GM19467 (cell line): ENCODE data around the gene CHMP4B.

ENCODE experiments used
- ATAC-seq: cut with Tn5 transposase; IDR thresholded peaks from one replicate; pipeline ENCODE4 v1.9.1; 2021; ENCODE audit warnings: mild to moderate bottlenecking, moderate library complexity; ENCODE audit not compliant: unreplicated experiment

CHMP4B gene

DNA sequence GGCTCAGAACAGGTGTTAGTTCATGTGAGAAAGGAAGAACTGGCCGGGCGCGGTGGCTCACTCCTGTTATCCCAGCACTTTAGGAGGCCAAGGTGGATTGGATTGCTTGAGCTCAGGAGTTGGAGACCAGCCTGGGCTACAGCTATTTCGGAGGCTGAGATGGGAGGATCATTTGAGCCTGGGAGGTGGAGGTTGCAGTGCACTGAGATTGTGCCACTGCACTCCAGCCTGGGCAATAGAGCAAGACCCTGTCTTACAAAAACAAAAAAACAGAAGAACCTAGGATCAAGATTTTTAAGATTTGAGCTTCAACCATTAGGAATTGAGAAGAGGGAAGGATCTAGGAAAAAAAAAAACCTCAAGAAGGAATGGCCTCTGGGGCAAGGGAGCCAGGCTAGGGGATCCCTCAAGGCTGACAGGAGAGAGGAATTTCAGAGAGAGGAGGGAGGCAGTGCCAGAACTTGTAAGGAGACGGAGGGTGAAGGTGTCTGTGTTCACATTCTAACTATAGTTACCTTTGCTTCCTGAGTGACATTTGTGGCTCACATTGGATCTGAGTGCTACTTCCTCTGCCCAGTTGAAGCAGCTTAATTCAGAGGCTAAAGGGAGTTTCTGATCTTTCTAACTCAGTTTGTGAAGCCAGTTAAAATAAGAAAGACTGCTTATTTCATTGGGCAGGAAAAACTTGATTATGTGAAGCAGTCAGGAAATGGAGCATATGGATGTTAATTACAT is 26.1 kb downstream of the CHMP4B start:
- ATAC-seq, result no peak

GRCh38 chr20:33838035-33838864 is 27.1 kb downstream of the CHMP4B start:
- ATAC-seq, result no peak

- no peak for ATAC-seq
Measured at GRCh38 chr20:33839591-33839990, 28.4 kb downstream of the CHMP4B start.

GRCh38 chr20:33840160-33840559 is 29.0 kb downstream of the CHMP4B start:
- ATAC-seq, result no peak

DNA sequence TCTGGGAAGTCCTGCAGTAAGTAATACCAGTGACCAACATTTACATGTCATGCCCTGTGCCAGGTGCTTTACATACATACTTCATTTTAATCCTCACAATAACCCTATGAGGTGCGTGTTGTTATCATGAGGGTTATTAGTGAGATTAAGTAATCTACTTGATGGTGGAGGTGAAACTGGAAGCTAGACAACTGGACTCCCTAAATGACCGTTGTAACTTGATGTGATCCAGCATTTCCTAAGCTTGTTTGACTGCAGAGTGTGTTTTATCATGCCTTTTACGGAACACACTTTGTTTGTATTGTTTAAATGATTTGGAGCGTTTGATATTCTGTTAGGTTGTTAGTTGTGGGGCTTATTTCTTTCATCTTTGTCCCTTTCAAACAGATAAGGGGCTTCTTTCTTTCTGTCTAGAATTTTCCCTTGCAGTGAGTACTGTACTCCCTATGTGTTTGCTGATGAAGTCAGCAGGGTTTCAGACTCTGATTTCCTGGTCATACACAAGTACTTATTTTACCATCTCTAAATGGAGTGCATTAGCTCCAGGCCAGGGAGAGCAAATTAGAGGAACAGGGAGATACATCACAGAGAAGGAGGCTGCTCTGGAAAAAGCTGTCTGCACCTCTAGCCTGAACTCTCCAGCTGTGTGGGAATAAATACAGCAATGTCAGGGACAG is 29.7 kb downstream of the CHMP4B start:
- no peak for ATAC-seq

GRCh38 chr20:33841436-33841799 is 30.3 kb downstream of the CHMP4B start:
- no peak for ATAC-seq

DNA sequence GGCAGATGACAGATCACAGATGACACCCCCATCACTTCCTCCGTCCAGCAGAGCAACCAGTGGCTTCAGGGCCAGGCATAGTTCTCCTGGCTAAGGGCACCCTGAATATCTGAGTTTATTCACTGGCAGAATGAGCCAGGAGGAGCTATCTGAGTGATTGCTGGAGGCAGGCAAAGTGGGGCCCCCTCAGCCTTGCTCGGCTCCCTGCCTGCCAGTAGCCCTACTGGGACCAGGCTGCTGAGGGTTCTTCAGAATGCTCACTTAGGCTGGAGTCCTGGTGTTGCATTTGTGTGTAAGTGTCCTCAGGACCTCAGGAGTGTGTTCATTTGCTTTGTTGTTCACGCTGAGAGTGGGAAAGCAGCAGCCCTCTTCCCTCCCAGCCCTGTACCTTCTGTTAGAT is 31.2 kb downstream of the CHMP4B start:
- ATAC-seq, result no peak

DNA sequence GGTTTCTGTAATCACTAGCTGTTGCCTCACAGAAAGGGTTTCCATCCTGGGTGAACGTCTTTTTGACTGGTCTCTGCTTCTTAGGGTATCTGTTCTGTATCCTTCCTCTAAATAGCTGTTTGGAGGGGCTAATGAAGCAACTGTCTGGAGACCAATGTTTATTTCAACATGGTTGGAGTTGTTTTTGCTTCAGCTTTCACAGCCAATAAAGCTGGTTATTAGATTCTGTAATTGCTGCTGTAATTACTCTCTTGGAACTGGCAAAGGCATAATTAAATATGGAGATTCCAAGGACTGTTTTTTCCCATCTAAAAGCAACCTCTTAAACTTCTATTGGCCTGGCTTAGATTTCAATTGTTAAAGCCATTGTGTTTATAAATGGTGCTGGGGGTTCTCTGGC is 31.9 kb downstream of the CHMP4B start:
- no peak for ATAC-seq

DNA sequence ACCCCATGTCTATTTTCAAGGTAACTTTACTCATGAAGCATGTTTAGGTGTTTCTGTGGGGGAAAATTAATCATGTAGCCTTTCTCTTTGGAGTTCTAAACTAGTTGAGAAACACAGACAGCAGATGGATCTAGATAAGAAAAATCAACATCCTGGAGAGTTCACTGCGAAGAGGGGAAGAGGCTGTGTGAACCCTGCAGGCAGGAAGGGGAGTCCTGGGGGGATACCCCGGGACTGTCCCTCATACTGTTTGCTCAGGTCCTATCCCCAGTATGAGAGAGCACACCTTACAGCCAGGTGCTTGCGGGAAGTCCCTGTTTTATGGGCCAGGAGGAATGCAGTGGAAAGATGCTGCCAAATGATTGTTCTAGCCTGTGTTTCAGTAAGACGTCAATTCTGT is 32.7 kb downstream of the CHMP4B start:
- ATAC-seq, result no peak

DNA sequence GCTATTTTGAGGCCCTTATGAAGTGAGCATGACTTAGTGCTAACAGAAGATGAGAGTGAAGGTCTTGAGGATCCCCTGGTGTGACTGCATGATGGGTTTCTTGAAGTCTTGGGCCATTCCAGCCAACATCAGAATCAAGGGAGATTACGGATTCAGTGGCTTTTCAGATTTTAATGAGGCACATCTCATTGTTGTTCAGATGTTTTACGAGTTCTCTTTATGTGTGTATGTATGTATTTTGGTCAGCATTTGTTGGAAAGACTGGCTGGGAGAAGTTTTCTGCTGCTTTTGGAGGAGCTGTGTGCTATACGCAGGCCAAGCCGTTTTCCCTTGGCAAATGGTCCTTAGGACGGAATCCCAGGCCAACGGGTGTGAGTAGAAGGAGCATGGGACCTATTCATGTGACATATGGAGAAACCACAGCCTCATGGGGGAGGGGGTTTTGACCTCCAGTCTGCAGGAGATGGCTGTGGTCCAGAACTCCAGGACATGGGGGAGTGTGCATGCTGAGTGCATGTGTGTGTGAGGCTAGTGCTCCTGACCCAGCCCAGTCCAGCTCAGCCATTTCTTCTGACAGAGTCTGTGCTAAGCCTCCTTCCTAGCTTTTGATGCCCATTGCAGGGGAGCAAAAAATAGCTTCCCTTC is 35.3 kb downstream of the CHMP4B start:
- no peak for ATAC-seq

DNA sequence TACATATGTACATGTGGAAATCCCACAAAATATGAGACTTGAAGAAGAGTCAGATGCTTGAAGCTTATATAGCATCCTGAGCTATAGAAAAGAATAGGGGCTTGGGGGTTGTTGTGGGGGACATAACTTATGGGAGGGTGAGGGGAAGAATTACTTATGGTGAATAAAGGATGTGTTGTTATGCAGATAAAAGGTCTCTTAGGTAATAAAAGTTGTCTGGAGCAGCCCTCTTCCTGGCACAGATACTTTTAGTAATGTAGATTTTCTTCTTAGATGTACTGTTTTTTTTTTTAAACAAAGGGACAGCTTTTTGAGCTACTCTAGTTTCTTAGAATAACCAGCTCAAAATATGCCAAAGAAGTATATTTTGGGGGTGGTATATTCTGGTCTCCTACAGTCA is 35.9 kb downstream of the CHMP4B start:
- ATAC-seq, result no peak

- no peak for ATAC-seq
Measured at GRCh38 chr20:33848391-33848790, 37.2 kb downstream of the CHMP4B start.

GRCh38 chr20:33850159-33850558 is 39.0 kb downstream of the CHMP4B start:
- no peak for ATAC-seq

GRCh38 chr20:33851842-33852466 is 40.8 kb downstream of the CHMP4B start:
- ATAC-seq, result no peak

GRCh38 chr20:33852626-33853506 is 41.7 kb downstream of the CHMP4B start:
- no peak for ATAC-seq

DNA sequence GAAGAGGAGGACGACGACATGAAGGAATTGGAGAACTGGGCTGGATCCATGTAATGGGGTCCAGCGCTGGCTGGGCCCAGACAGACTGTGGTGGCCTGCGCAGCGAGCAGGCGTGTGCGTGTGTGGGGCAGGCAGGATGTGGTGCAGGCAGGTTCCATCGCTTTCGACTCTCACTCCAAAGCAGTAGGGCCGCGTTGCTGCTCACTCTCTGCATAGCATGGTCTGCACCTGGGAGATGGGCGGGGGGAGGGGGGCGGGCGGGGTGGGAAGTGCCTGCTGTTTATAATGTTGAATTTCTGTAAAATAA is 42.3 kb downstream of the CHMP4B start:
- ATAC-seq, result no peak

GRCh38 chr20:33857722-33858563 is 46.8 kb downstream of the CHMP4B start:
- ATAC-seq, result no peak

DNA sequence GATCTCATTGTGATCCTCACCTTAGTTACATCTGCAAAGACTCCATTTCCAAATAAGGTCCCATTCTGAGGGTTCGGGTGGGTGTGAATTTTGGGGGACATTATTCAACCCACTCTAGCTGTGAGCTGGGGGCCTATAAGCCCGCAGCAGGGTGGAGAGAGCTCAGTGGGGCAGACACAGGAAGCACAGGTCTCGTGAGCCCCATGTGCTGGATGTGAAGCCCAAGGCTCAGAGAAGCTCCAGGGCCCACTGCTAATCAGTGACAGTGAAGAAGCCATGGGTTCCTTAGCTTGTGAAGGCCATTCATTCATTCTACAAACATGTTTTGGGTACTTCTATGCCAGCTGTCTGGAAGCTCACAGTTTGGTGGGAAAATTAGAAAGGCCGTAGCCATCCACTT is 47.5 kb downstream of the CHMP4B start:
- no peak for ATAC-seq

DNA sequence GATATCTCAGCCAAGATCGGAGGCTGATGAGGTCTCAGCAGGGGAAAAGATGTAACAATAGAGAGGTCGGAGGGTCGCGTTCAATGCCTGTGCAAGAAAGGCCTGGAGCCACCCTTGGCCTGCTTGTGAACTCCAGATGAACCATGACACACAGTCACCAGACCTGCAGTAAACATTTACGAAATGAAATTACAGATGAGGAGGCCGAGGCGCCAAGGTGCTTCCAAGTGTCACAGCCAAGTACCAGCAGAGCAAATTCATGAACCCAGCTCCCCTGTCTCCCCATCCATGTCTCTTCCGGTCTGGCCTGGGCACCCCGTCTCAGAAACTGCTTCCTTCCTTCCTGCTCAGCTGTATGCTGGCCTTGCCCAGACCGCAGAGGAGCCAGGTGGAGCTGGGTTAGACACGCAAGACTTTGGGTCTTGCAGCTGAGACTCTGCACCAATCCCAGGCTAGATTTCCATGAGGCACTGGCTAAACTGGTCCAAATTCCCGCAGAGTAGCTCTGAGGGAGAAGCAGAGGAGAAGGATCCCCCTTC is 48.1 kb downstream of the CHMP4B start:
- peak; percentile 52 for ATAC-seq
